Heart left ventricle (tissue), 16 donors: ENCODE measurements around the gene PRIMPOL. TPM values are rescaled to one million over a fixed set of nuclear protein-coding genes. Genes with fewer than 3 reads are reported as not detected.
"Not testable (repeated sequence)": the region's sequence is repeated elsewhere in the genome, so short reads cannot be mapped to it uniquely, and the experiment has no call there.

Experiments used
- ATAC-seq, 4 donors: fragments of 200-7000 bp; cut with Tn5 transposase; one replicate each; pipeline ENCODE4 v1.9.1; 2020 to 2022; ENCODE audit warnings: moderate library complexity in 4 of 4, mild to moderate bottlenecking in 3 of 4, moderate number of reproducible peaks in 1 of 4
- DNase-seq, 5 donors: peaks; one replicate each; pipeline ENCODE4 v3.0.0-alpha.2; 2020
- H3K27ac ChIP-seq, 12 donors: fragments of 200-600 bp; sonication (generic) in 4 of 12; one replicate each; pipeline versions ENCODE4 v1.5.0 to v1.8.0; 2016 to 2022; ENCODE audit warnings: mild to moderate bottlenecking in 2 of 12
- H3K27me3 ChIP-seq, 9 donors: fragments of 200-600 bp; sonication (generic) in 2 of 9; one replicate each; pipeline versions ENCODE4 v1.5.1 to v1.8.0; 2016 to 2022; ENCODE audit warnings: mild to moderate bottlenecking in 3 of 9
- H3K36me3 ChIP-seq, 9 donors: fragments of 200-600 bp; sonication (generic) in 2 of 9; one replicate each; pipeline versions ENCODE4 v1.5.0 to v1.8.0; 2018 to 2022; ENCODE audit warnings: mild to moderate bottlenecking in 2 of 9
- H3K4me1 ChIP-seq, 12 donors: fragments of 200-600 bp; sonication (generic) in 4 of 12; one replicate each; pipeline versions ENCODE4 v1.5.0 to v1.8.0; 2016 to 2022; ENCODE audit warnings: mild to moderate bottlenecking in 3 of 12
- H3K4me3 ChIP-seq, 12 donors: fragments of 200-600 bp; sonication (generic) in 4 of 12; one replicate each; pipeline versions ENCODE4 v1.5.0 to v1.8.0; 2017 to 2022; ENCODE audit warnings: mild to moderate bottlenecking in 9 of 12, moderate library complexity in 4 of 12
- H3K9me3 ChIP-seq, 12 donors: fragments of 200-600 bp; sonication (generic) in 4 of 12; one replicate each; pipeline versions ENCODE4 v1.5.0 to v1.8.0; 2016 to 2022; ENCODE audit warnings: mild to moderate bottlenecking in 1 of 12
- CTCF ChIP-seq, 12 donors: fragments of 200-600 bp; sonication (generic) in 4 of 12; IDR thresholded peaks; one replicate each; pipeline versions ENCODE4 v1.5.0 to v1.8.0; 2018 to 2022; ENCODE audit warnings: antibody characterized with exemption in 12 of 12, mild to moderate bottlenecking in 5 of 12
- POLR2A ChIP-seq, 2 donors: fragments of 450-650 bp; IDR thresholded peaks; one replicate each; pipeline ENCODE4 v1.6.1; 2017; ENCODE audit warnings: antibody characterized with exemption in 2 of 2, mild to moderate bottlenecking in 2 of 2, moderate library complexity in 2 of 2
- WGBS, 4 donors: extraction: QIAGEN DNeasy Blood & Tissue Kit in 2 of 4; methylation state at CpG; one replicate each; pipeline versions ENCODE4 v1.1.5 to v1.1.7; 2013 to 2018; 5-methylcytosine and 5-hydroxymethylcytosine counted together
- intact Hi-C, 10 donors: fragments of 100-400 bp; cut with DNase I; formaldehyde crosslinking; loops; one replicate each; pipeline versions ENCODE4 v1.11.1 to v1.14.2; 2022
- long read RNA-seq, 3 donors: library from polyadenylated mRNA; unstranded; transcript quantifications; one replicate each; pipeline ENCODE4 v2.0.0, GENCODE V29; 2020 to 2021
- polyA plus RNA-seq, 2 donors: library from polyadenylated mRNA; stranded (reverse); fragments of 200-250 nt; gene quantifications; one replicate each; pipeline ENCODE4 v1.2.3, GENCODE V29; 2013
- total RNA-seq, 9 donors: library from RNA; depleted of rRNA in 2 of 9; stranded (reverse); fragments of >200 nt in 2 of 9; fragmentation: NEBNext Ultra II Directional in 3 of 9; extraction: Animal tissue kit (Norgen Biotek cat#: 25700) in 3 of 9; gene quantifications; one replicate each; pipeline versions ENCODE4 v1.1.0 to v1.2.4, GENCODE V29; 2016 to 2023
- donor health status: ischemic (EF 13 %, LVEDD 7.1; RV severe dilation, severe dysfunction).
- donor health status: healthy with polysubstance abuse.
- donor health status: DM: no; HTN: yes; CAD: no.
- donor health status: DM: no; HTN: no; CAD: no.
- donor health status: ischemic (EF 25% LVEDD 6.9; RV normal size, moderate dysfunction).
- donor health status: ischemic (EF 25% LVEDD 5.7; RV mildly dilated, moderate dysfunction).
- donor health status: healthy.
- donor health status: DM: yes; HTN: yes; CAD: no.
- donor health status: ischemic (EF 35%, LVEDD 5.7; RV mildly dilated, moderate dysfunction).
- donor health status: nonischemic (EF 11% LVEDD 7.7; RV severe dilation, severe dysfunction).
- donor health status: DM: yes; HTN: yes; CAD: no.
- donor health status: PGD.
- donor health status: ischemic (EF 29% LVEDD 5.4; RV normal size, mild dysfunction).
- donor health status: nonischemic (EF 23%, LVEDD 6.1; RV moderate dilation, normal function).

PRIMPOL gene
- total RNA-seq (10 to 100 TPM in 7 of 9 donors, 1 to 10 TPM in 2; 5.4 to 12.4 (median 10.6) TPM), polyA plus RNA-seq (10 to 100 TPM in 1 of 2 donors, 1 to 10 TPM in 1; 5.2 to 24.8 TPM)
- long read RNA-seq, donor 1, transcript PRIMPOL-211 (13 exons, 2,007 nt) = major isoform, 11 of 24 reads
- long read RNA-seq, donor 1, partial matches to known transcripts = 0 of 24 reads
- long read RNA-seq, donor 1, other reads (novel, unspliced or antisense) = 10 of 24 reads
- long read RNA-seq, donor 2, transcript PRIMPOL-211 (13 exons, 2,007 nt) = major isoform, 11 of 42 reads
- long read RNA-seq, donor 2, partial matches to known transcripts = 0 of 42 reads
- long read RNA-seq, donor 2, other reads (novel, unspliced or antisense) = 26 of 42 reads
- long read RNA-seq, donor 3, partial matches to known transcripts = 1 of 12 reads
- long read RNA-seq, donor 3, other reads (novel, unspliced or antisense) = 7 of 12 reads

- intact Hi-C loops = loop anchor here (1.0 to 10.0 kb wide), 16 partner anchors 83 to 387 kb away; partner anchors contain the start of genes CENPU (in 8 of the 10), IRF2 (in 4 of the 10) and ACSL1 (in 1 of the 10)
- TF ChIP-seq POLR2A (IDR thresholded peaks at IDR 0.05) = peak in 1 of 2 donors; percentile 92
- peak in 11 of 12 donors; percentile 9 to 60 (median 24) for TF ChIP-seq CTCF (IDR thresholded peaks at IDR 0.05)
- DNase-seq (peak; percentile 97 to 99 (median 98)), ATAC-seq (peak; percentile 92 to 98 (median 95))
- peaks cover 5 to 53% (median 48%) of the 10 kb centered on the region in 12 donors for H3K4me1 ChIP-seq
- H3K9me3 ChIP-seq = no peaks in the 10 kb centered on the region
- peak within 1 kb of the TSS; percentile 65 to 95 (median 88) for H3K4me3 ChIP-seq
- no peaks in the 10 kb centered on the region for H3K27me3 ChIP-seq
- peaks cover 0 to 33% (median 0%) of the 10 kb centered on the region in 9 donors for H3K36me3 ChIP-seq
- WGBS, 4 donors = 0 to 1% (median 1%) methylated on average over 35 to 90 of the region's 90 CpGs
- peak within 1 kb of the TSS; percentile 89 to 99 (median 98) for H3K27ac ChIP-seq
These were observed at the start of gene PRIMPOL, which contains the start of gene CASP3 for GRCh38 chr4:184649026-184649970. Gene PRIMPOL, plus strand, starts transcription at chr4:184649738. Its CDS starts 7,403 bp downstream, at chr4:184657141. Gene CASP3, minus strand, starts transcription at chr4:184649447. Its CDS starts 10,994 bp downstream, at chr4:184638453.

- H3K27me3 ChIP-seq, H3K4me3 ChIP-seq, intact Hi-C loops, DNase-seq, H3K36me3 ChIP-seq, ATAC-seq, H3K27ac ChIP-seq: not testable (repeated sequence)
- peaks cover 0 to 13% (median 7%) of the 10 kb centered on the region in 12 donors for H3K4me1 ChIP-seq
- H3K9me3 ChIP-seq = peaks cover 0 to 24% (median 3%) of the 10 kb centered on the region in 12 donors
- 79 to 97% (median 95%) methylated on average over 4 to 8 of the region's 8 CpGs for WGBS, 4 donors
These were observed 48.6 kb upstream of the PRIMPOL start for GRCh38 chr4:184600982-184601381.

GRCh38 chr4:184602857-184603256 is 46.7 kb upstream of the PRIMPOL start:
- DNase-seq, ATAC-seq, intact Hi-C loops, H3K27ac ChIP-seq, H3K27me3 ChIP-seq, H3K4me3 ChIP-seq, H3K36me3 ChIP-seq: not testable (repeated sequence)
- Histone ChIP-seq H3K4me1 (peaks cover 0 to 13% (median 6%) of the 10 kb centered on the region in 12 donors), H3K9me3 (peaks cover 0 to 33% (median 3%) of the 10 kb centered on the region in 12 donors)
- WGBS, 4 donors = 0 to 3% (median 1%) methylated on average over 1 of the region's 1 CpG

- H3K9me3 ChIP-seq = peaks cover 0 to 33% (median 3%) of the 10 kb centered on the region in 12 donors
- H3K4me3 ChIP-seq, intact Hi-C loops, ATAC-seq, H3K27ac ChIP-seq, H3K27me3 ChIP-seq, H3K4me1 ChIP-seq, H3K36me3 ChIP-seq, DNase-seq: not testable (repeated sequence)
- WGBS, 4 donors = 48 to 92% (median 90%) methylated on average over 2 of the region's 2 CpGs
These were observed 42.1 kb upstream of the PRIMPOL start for GRCh38 chr4:184607429-184607828.

GRCh38 chr4:184612074-184612473 is 37.5 kb upstream of the PRIMPOL start:
- Histone ChIP-seq H3K4me3 (no peak overlapping the region), H3K4me1 (peaks cover 0 to under 1% (median 0%) of the 10 kb centered on the region in 12 donors), H3K27me3 (no peaks in the 10 kb centered on the region), H3K9me3 (peaks cover 0 to 18% (median 6%) of the 10 kb centered on the region in 12 donors), H3K27ac (no peak overlapping the region), H3K36me3 (no peaks in the 10 kb centered on the region)
- intact Hi-C loops = no loop called here
- TF ChIP-seq CTCF (IDR thresholded peaks at IDR 0.05) (no peak), POLR2A (IDR thresholded peaks at IDR 0.05) (no peak)
- DNase-seq (no peak), ATAC-seq (no peak)
- WGBS, 4 donors = 84 to 92% (median 86%) methylated on average over 3 of the region's 3 CpGs
